ENCODE measurements around the gene OR6C70.
"Not testable (repeated sequence)": the region's sequence is repeated elsewhere in the genome, so short reads cannot be mapped to it uniquely, and the experiment has no call there.

The OR6C70 gene

DNA sequence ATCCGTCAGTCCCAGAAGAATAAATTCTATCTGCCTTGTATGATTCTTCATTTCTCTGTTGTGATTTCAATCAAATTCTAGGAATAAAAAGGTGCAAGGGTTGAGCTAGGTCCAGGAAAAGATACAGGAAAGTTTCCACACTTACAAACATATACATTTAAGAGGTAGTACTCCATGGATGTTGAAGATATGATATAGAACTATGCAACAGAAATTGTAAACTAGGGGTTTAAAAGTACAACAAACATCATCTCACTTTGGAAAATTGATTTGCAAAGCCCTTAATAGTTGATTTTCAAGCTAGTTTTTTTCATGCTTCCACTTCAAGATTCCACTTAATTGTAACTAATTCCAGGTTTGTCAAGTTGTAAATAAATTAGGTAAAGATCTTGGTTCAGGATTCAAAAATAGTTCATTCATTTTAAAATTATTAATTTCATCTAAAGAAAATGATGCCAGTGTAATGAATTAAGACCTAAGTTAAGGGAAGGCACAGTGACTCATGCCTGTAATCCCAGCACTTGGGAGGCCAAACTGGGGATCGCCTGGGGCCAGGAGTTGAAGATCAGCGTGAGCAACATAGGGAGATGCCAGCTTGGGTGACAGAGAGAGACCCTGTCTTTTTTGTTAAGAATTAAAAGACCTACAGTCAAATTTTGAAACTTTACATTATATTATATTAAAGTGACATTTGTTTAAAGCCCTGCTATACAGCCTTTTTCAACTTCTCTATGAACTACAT lies at the start of gene OR6C70:
TSS of gene OR6C70 (minus strand) at position 51 of the 742 bp plus-strand sequence. CDS start at position 51, 0 bp downstream.
- Histone ChIP-seq H3K27me3 (ENCODE audit: control insufficient read depth, insufficient read depth, low read length) (no peaks in the 10 kb centered on the region), H3K9me3 (ENCODE audit: control insufficient read depth, low read length) (no peaks in the 10 kb centered on the region), H3K36me3 (ENCODE audit: control insufficient read depth, insufficient read depth, low read length) (no peaks in the 10 kb centered on the region)

GRCh38 chr12:55516391-55516790 lies 46.5 kb upstream of the OR6C70 start:
- Histone ChIP-seq H3K27me3 (ENCODE audit: control insufficient read depth, insufficient read depth, low read length) (no peaks in the 10 kb centered on the region), H3K4me3 (ENCODE audit: low read length) (no peak overlapping the region), H3K9ac (ENCODE audit: low read length) (no peak overlapping the region), H3K9me3 (ENCODE audit: control insufficient read depth, low read length) (no peaks in the 10 kb centered on the region), H3K36me3 (ENCODE audit: control insufficient read depth, insufficient read depth, low read length) (no peaks in the 10 kb centered on the region), H3K4me1 (ENCODE audit: control insufficient read depth, insufficient read depth, low read length) (no peaks in the 10 kb centered on the region)

More for the DNA sequence above, at the start of gene OR6C70:
- Histone ChIP-seq H3K4me3 (ENCODE audit: low read length) (no peak within 1 kb of the TSS), H3K9ac (ENCODE audit: low read length) (no peak within 1 kb of the TSS), H3K4me1 (ENCODE audit: control insufficient read depth, insufficient read depth, low read length) (no peaks in the 10 kb centered on the region)

DNA sequence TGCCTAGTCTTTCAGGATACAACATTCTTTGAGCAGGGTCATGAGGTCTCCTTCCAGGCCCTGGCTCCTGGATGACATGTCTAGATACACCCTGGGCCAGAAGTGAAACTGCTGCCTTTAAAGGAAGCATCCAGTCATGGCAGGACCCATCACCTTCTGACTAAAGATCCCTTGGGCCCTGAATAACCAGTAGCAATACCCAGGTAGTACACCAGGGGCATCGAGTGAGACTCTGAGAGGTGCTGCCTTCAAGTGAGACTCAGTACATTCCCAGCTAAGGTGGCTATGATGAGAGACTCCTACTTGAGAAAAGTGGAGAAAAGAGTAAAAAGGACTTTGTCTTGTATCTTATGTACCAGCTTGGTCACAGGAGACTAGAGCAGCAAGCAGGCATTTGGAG lies 45.8 kb upstream of the OR6C70 start:
- no peaks in the 10 kb centered on the region for H3K36me3 ChIP-seq (ENCODE audit: control insufficient read depth, insufficient read depth, low read length)
- H3K9ac ChIP-seq (ENCODE audit: low read length), result no peak overlapping the region
- H3K27me3 ChIP-seq (ENCODE audit: control insufficient read depth, insufficient read depth, low read length), result no peaks in the 10 kb centered on the region
- no peaks in the 10 kb centered on the region for H3K4me1 ChIP-seq (ENCODE audit: control insufficient read depth, insufficient read depth, low read length)
- no peaks in the 10 kb centered on the region for H3K9me3 ChIP-seq (ENCODE audit: control insufficient read depth, low read length)
- H3K4me3 ChIP-seq (ENCODE audit: low read length), result no peak overlapping the region

DNA sequence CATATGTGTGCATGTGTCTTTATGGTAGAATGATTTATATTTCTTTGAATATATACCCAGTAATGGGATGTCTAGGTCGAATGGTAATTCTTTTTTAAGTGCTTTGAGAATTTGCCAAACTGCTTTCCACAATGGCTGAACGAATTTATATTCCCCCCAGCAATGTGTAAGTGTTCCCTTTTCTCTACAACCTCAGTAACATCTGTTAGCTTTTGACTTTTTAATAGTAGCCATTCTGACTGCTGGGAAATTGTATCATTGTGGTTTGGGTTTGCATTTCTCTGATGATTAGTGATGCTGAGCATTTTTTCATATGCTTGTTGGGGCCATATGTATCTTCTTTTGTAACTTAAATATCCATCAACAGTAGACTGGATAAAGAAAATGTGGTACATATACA lies 31.7 kb upstream of the OR6C70 start:
- no peaks in the 10 kb centered on the region for H3K27me3 ChIP-seq (ENCODE audit: control insufficient read depth, insufficient read depth, low read length)
- no peak overlapping the region for H3K9ac ChIP-seq (ENCODE audit: low read length)
- H3K4me3 ChIP-seq (ENCODE audit: low read length), result no peak overlapping the region
- no peaks in the 10 kb centered on the region for H3K36me3 ChIP-seq (ENCODE audit: control insufficient read depth, insufficient read depth, low read length)
- no peaks in the 10 kb centered on the region for H3K9me3 ChIP-seq (ENCODE audit: control insufficient read depth, low read length)
- peaks cover 8% of the 10 kb centered on the region for H3K4me1 ChIP-seq (ENCODE audit: control insufficient read depth, insufficient read depth, low read length)

- Histone ChIP-seq H3K9me3 (ENCODE audit: control insufficient read depth, low read length) (no peaks in the 10 kb centered on the region), H3K4me3 (ENCODE audit: low read length) (no peak overlapping the region), H3K9ac (ENCODE audit: low read length) (no peak overlapping the region), H3K4me1 (ENCODE audit: control insufficient read depth, insufficient read depth, low read length) (peaks cover 8% of the 10 kb centered on the region), H3K27me3 (ENCODE audit: control insufficient read depth, insufficient read depth, low read length) (no peaks in the 10 kb centered on the region), H3K36me3 (ENCODE audit: control insufficient read depth, insufficient read depth, low read length) (no peaks in the 10 kb centered on the region)
Observed at GRCh38 chr12:55499810-55500252, 29.9 kb upstream of the OR6C70 start.

DNA sequence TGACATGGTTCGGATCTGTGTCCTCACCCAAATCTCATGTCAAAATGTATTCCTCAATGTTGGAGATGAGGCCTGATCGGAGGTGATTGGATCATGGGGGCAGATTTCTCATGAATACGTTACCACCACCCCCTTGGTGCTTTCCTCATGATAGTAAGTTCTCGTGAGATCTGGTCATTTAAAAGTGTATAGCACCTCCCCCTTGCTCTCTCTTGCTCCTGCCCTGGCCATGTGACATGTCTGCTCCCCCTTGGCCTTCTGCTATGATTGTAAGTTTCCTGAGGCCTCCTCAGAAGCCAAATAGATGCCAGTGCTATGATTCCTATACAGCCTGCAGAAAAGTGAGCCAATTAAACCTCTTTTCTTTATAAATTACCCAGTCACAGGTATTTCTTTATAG lies 29.3 kb upstream of the OR6C70 start:
- Histone ChIP-seq H3K36me3 (ENCODE audit: control insufficient read depth, insufficient read depth, low read length) (no peaks in the 10 kb centered on the region), H3K4me1 (ENCODE audit: control insufficient read depth, insufficient read depth, low read length) (peaks cover 8% of the 10 kb centered on the region), H3K27me3 (ENCODE audit: control insufficient read depth, insufficient read depth, low read length) (no peaks in the 10 kb centered on the region), H3K9me3 (ENCODE audit: control insufficient read depth, low read length) (no peaks in the 10 kb centered on the region), H3K4me3 (ENCODE audit: low read length) (no peak overlapping the region), H3K9ac (ENCODE audit: low read length) (no peak overlapping the region)

DNA sequence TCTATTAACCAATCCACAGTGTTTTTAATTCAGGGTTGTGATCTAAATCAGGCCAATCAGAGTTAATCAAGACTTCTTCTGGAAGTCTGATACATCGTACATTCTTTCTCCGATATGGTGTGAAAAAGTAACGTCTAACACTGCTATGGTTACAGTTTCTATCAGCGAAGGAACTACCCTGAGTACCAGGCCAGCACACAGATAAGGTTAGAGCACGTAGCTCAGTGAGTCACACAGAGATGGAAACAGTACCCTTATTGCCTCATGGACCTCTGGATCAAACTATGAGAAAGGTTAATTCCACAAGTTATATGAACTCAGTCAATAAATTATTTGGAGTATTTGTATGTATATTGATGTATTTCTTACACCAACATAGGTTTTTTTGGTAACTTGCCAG lies 25.6 kb upstream of the OR6C70 start:
- H3K4me1 ChIP-seq (ENCODE audit: control insufficient read depth, insufficient read depth, low read length), result peaks cover 8% of the 10 kb centered on the region
- no peak overlapping the region for H3K9ac ChIP-seq (ENCODE audit: low read length)
- H3K4me3 ChIP-seq (ENCODE audit: low read length), result no peak overlapping the region
- no peaks in the 10 kb centered on the region for H3K9me3 ChIP-seq (ENCODE audit: control insufficient read depth, low read length)
- H3K36me3 ChIP-seq (ENCODE audit: control insufficient read depth, insufficient read depth, low read length), result no peaks in the 10 kb centered on the region
- H3K27me3 ChIP-seq (ENCODE audit: control insufficient read depth, insufficient read depth, low read length), result no peaks in the 10 kb centered on the region

- Histone ChIP-seq H3K27me3 (ENCODE audit: control insufficient read depth, insufficient read depth, low read length) (no peaks in the 10 kb centered on the region), H3K36me3 (ENCODE audit: control insufficient read depth, insufficient read depth, low read length) (no peaks in the 10 kb centered on the region), H3K9me3 (ENCODE audit: control insufficient read depth, low read length) (no peaks in the 10 kb centered on the region), H3K4me3 (ENCODE audit: low read length) (no peak within 1 kb of the TSS), H3K4me1 (ENCODE audit: control insufficient read depth, insufficient read depth, low read length) (no peaks in the 10 kb centered on the region), H3K9ac (ENCODE audit: low read length) (no peak within 1 kb of the TSS)
Observed at GRCh38 chr12:55492078-55492477, 22.1 kb upstream of the OR6C70 start, which contains the start of gene OR6C68. Gene OR6C68 (plus strand): TSS chr12:55492378. CDS start chr12:55492378, 0 bp downstream.

GRCh38 chr12:55484284-55484683 lies 14.3 kb upstream of the OR6C70 start:
- not testable (repeated sequence) for H3K4me3 ChIP-seq (ENCODE audit: low read length); H3K9ac ChIP-seq (ENCODE audit: low read length); H3K4me1 ChIP-seq (ENCODE audit: control insufficient read depth, insufficient read depth, low read length); H3K9me3 ChIP-seq (ENCODE audit: control insufficient read depth, low read length); H3K27me3 ChIP-seq (ENCODE audit: control insufficient read depth, insufficient read depth, low read length); H3K36me3 ChIP-seq (ENCODE audit: control insufficient read depth, insufficient read depth, low read length)

GRCh38 chr12:55479136-55479535 lies 9.2 kb upstream of the OR6C70 start:
- not testable (repeated sequence) for H3K4me3 ChIP-seq (ENCODE audit: low read length); H3K27me3 ChIP-seq (ENCODE audit: control insufficient read depth, insufficient read depth, low read length); H3K4me1 ChIP-seq (ENCODE audit: control insufficient read depth, insufficient read depth, low read length); H3K9ac ChIP-seq (ENCODE audit: low read length); H3K9me3 ChIP-seq (ENCODE audit: control insufficient read depth, low read length); H3K36me3 ChIP-seq (ENCODE audit: control insufficient read depth, insufficient read depth, low read length)

DNA sequence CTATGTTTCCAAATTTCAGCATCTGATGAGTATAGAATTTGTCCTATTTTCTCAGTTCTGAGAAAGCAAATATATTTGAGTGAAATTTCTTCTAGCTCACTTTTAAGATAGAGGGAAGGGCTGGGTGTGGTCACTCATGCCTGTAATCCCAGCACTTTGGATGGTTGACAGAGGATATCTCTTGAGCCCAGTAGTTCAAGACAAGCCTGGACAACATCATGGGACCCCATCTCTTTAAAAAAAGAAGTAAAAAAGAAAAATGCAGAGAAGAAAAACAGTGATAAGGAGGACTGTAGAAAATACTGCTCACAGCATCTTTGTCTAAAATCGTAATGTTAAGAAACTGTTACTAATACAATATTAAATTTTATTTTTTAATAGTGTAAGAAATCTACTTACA lies 2.3 kb upstream of the OR6C70 start:
- Histone ChIP-seq H3K4me1 (ENCODE audit: control insufficient read depth, insufficient read depth, low read length) (no peaks in the 10 kb centered on the region), H3K9me3 (ENCODE audit: control insufficient read depth, low read length) (no peaks in the 10 kb centered on the region), H3K4me3 (ENCODE audit: low read length) (no peak overlapping the region), H3K27me3 (ENCODE audit: control insufficient read depth, insufficient read depth, low read length) (no peaks in the 10 kb centered on the region), H3K9ac (ENCODE audit: low read length) (no peak overlapping the region), H3K36me3 (ENCODE audit: control insufficient read depth, insufficient read depth, low read length) (no peaks in the 10 kb centered on the region)

DNA sequence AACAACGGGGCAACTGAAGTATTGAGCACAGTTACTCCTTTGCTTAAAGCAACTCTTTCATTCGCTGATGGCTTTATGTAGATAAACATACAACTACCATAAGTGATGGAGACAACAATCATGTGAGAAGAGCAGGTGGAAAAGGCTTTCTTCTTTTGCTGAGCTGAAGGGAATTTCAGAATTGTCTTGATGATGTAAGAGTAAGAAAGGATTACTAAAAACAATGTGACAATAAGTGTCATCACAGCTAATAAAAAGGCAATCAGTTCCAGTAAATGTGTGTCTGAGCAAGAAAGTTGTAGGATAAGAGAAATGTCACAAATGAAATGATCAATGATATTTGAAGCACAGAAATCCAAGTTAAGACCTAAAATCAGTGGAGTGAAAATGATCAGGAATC lies 647 bp downstream of the OR6C70 start:
- no peak overlapping the region for H3K9ac ChIP-seq (ENCODE audit: low read length)
- H3K36me3 ChIP-seq (ENCODE audit: control insufficient read depth, insufficient read depth, low read length), result no peaks in the 10 kb centered on the region
- H3K4me1 ChIP-seq (ENCODE audit: control insufficient read depth, insufficient read depth, low read length), result no peaks in the 10 kb centered on the region
- H3K27me3 ChIP-seq (ENCODE audit: control insufficient read depth, insufficient read depth, low read length), result no peaks in the 10 kb centered on the region
- no peak overlapping the region for H3K4me3 ChIP-seq (ENCODE audit: low read length)
- no peaks in the 10 kb centered on the region for H3K9me3 ChIP-seq (ENCODE audit: control insufficient read depth, low read length)

- H3K9me3 ChIP-seq (ENCODE audit: control insufficient read depth, low read length), result no peaks in the 10 kb centered on the region
- no peak overlapping the region for H3K9ac ChIP-seq (ENCODE audit: low read length)
- H3K36me3 ChIP-seq (ENCODE audit: control insufficient read depth, insufficient read depth, low read length), result no peaks in the 10 kb centered on the region
- no peaks in the 10 kb centered on the region for H3K27me3 ChIP-seq (ENCODE audit: control insufficient read depth, insufficient read depth, low read length)
- H3K4me1 ChIP-seq (ENCODE audit: control insufficient read depth, insufficient read depth, low read length), result no peaks in the 10 kb centered on the region
- H3K4me3 ChIP-seq (ENCODE audit: low read length), result no peak overlapping the region
Observed at GRCh38 chr12:55467836-55468235, 2.1 kb downstream of the OR6C70 start.

All from mucosa of stomach (tissue), 1 donor.